Measurements from ENCODE around the gene GSE1. TPM values are rescaled to one million over a fixed set of nuclear protein-coding genes. Genes with fewer than 3 reads are reported as not detected.
A peak's percentile ranks its signal among the peaks of the same experiment; 100 is the strongest.

Gene GSE1
- total and polyA plus RNA-seq, 2 experiments from 2014 or later = 32.4 to 135 TPM

- Histone ChIP-seq H3K79me2 (replicated peaks; ENCODE audit: insufficient read depth) (peaks cover 26% of the 10 kb centered on the region), H2AFZ (no peak overlapping the region), H3K27me3 (ENCODE audit: insufficient read depth) (no peaks in the 10 kb centered on the region), H3K4me3 (no peak overlapping the region), H3K9me2 (ENCODE audit: insufficient read depth) (no peaks in the 10 kb centered on the region), H3F3A (replicated peaks; ENCODE audit: low read depth) (peaks cover 15% of the 10 kb centered on the region; the same call in 1 of the 2 replicates), H4K20me1 (replicated peaks; ENCODE audit: insufficient read depth) (no peaks in the 10 kb centered on the region; the same call in 1 of the 2 replicates), H3K4me2 (peak overlapping the region; percentile 69), H3K27ac (ENCODE audit: low read depth) (0 out of 2 replicates have a peak overlapping the region, but pooled peaks have one; percentile 26), H3K36me3 (ENCODE audit: insufficient read depth) (no peaks in the 10 kb centered on the region), H3K4me1 (ENCODE audit: insufficient read depth) (peaks cover 64% of the 10 kb centered on the region)
- DNase-seq (ENCODE audit: low spot score) (no peak), ATAC-seq (peak; percentile 12)
- Mint-ChIP-seq H3K9me3 (no peaks in the 10 kb centered on the region), H3K4me1 (peaks cover 70% of the 10 kb centered on the region), H3K27me3 (ENCODE audit: insufficient read depth, low read depth, poor library complexity) (peaks cover 24% of the 10 kb centered on the region), H3K4me3 (peak overlapping the region; percentile 34; the same call in 1 of the 3 replicates), H3K27ac (0 out of 2 replicates have a peak overlapping the region, but pooled peaks have one; percentile 87), H3K36me3 (ENCODE audit: low read depth) (peaks cover 2% of the 10 kb centered on the region; the same call in 2 of the 3 replicates)
- no peak for TF ChIP-seq NANOG (IDR thresholded peaks at IDR 0.05; ENCODE audit: borderline replicate concordance)
- TF ChIP-seq JUNB (IDR thresholded peaks at IDR 0.05; ENCODE audit: unreplicated experiment) = no peak
- no peak for TF ChIP-seq STAT1 (IDR thresholded peaks at IDR 0.05; ENCODE audit: unreplicated experiment)
- TF ChIP-seq ETS1 (IDR thresholded peaks at IDR 0.05) = no peak
- no peak for TF ChIP-seq CTCF (conservative IDR thresholded peaks at IDR 0.05; ENCODE audit: low read depth in 2 of 2)
- no peak for TF ChIP-seq CREB1 (CRISPR knock-in tag; IDR thresholded peaks at IDR 0.05; ENCODE audit: low read depth)
- no peak for TF ChIP-seq ZNF331 (CRISPR knock-in tag; IDR thresholded peaks at IDR 0.05; ENCODE audit: low read depth)
- no peak for TF ChIP-seq ZNF462 (CRISPR knock-in tag; IDR thresholded peaks at IDR 0.05)
- TF ChIP-seq POLR2AphosphoS5 (IDR thresholded peaks at IDR 0.05; ENCODE audit: low read depth) = no peak
- no peak for TF ChIP-seq ZNF114 (CRISPR knock-in tag; IDR thresholded peaks at IDR 0.05)
These were observed 11.9 kb upstream of the GSE1 start for GRCh38 chr16:85601272-85601639.
